H1 (cell line): ENCODE measurements around the gene UNC5B.

Source experiments
- ATF3 ChIP-seq: IDR thresholded peaks from 2 replicates; pipeline ENCODE4 v1.6.1; 2011; ENCODE audit warnings: low read depth, mild to moderate bottlenecking, low read length; ENCODE audit not compliant: insufficient read depth
- CHD1 ChIP-seq: IDR thresholded peaks from 2 replicates; pipeline ENCODE4 v1.6.1; 2012; ENCODE audit warnings: low read depth, low read length, improper control_type of control experiment
- CTCF ChIP-seq, 3 experiments: IDR thresholded peaks; 1 replicate in 2 of 3; 2 replicates in 1 of 3; pipeline versions ENCODE4 v1.5.1 to v1.6.1; 2011; ENCODE audit warnings: low read length in 3 of 3, mild to moderate bottlenecking in 3 of 3, inconsistent platforms in 2 of 3, low read depth in 1 of 3, moderate library complexity in 1 of 3; ENCODE audit not compliant: insufficient read depth in 1 of 3; ENCODE audit errors: control extremely low read depth in 1 of 3
- EZH2 ChIP-seq: fragments of 200-600 bp; sonication (generic); IDR thresholded peaks from 2 replicates; pipeline ENCODE4 v1.7.1; 2012; ENCODE audit warnings: low read depth, mild to moderate bottlenecking, moderate library complexity, low read length, inconsistent platforms; ENCODE audit not compliant: severe bottlenecking
- HDAC2 ChIP-seq, 2 experiments: fragments of 300-600 bp in 1 of 2; sonication (generic) in 1 of 2; IDR thresholded peaks; 2 replicates each; pipeline ENCODE4 v1.6.1; 2011 to 2012; ENCODE audit warnings: low read depth in 2 of 2, low read length in 2 of 2, mild to moderate bottlenecking in 2 of 2, moderate library complexity in 2 of 2, borderline replicate concordance in 1 of 2, inconsistent platforms in 1 of 2
- KDM1A ChIP-seq: fragments of 200-600, 300-600 bp; sonication (generic); IDR thresholded peaks from 2 replicates; pipeline ENCODE4 v1.7.1; 2016; ENCODE audit warnings: mild to moderate bottlenecking, low read length, borderline replicate concordance
- MAFK ChIP-seq: IDR thresholded peaks from 2 replicates; pipeline ENCODE4 v1.6.1; 2012; ENCODE audit warnings: low read depth, mild to moderate bottlenecking, improper control_type of control experiment, low read length
- POLR2A ChIP-seq, 2 experiments: IDR thresholded peaks; 1 replicate in 1 of 2; 2 replicates in 1 of 2; pipeline ENCODE4 v1.6.1; 2011; ENCODE audit warnings: low read depth in 2 of 2, low read length in 2 of 2, mild to moderate bottlenecking in 2 of 2; ENCODE audit errors: control extremely low read depth in 1 of 2
- SIN3A ChIP-seq, 2 experiments: IDR thresholded peaks in 1 of 2; conservative IDR thresholded peaks in 1 of 2; 2 replicates each; pipeline ENCODE4 v1.6.1; 2011 to 2012; ENCODE audit warnings: low read length in 2 of 2, improper control_type of control experiment in 1 of 2, low read depth in 1 of 2, mild to moderate bottlenecking in 1 of 2
- SUZ12 ChIP-seq: fragments of 200-600 bp; sonication (generic); IDR thresholded peaks from 2 replicates; pipeline ENCODE4 v1.6.1; 2012; ENCODE audit warnings: mild to moderate bottlenecking, inconsistent platforms, low read length, moderate library complexity, mixed read lengths

GRCh38 chr10:71293446-71294084 lies 81.2 kb downstream of the UNC5B start:
- no peak for TF ChIP-seq POLR2A (IDR thresholded peaks at IDR 0.05; ENCODE audit: control extremely low read depth in 1 of 2, low read depth in 2 of 2, low read length in 2 of 2)
- TF ChIP-seq SIN3A (conservative IDR thresholded peaks at IDR 0.05 in 1 of 2, IDR thresholded peaks at IDR 0.05 in 1 of 2; ENCODE audit: low read depth in 1 of 2, low read length in 2 of 2): no peak
- TF ChIP-seq ATF3: no peak
- TF ChIP-seq SUZ12: no peak
- TF ChIP-seq CTCF (IDR thresholded peaks at IDR 0.05; ENCODE audit: control extremely low read depth in 1 of 3, insufficient read depth in 1 of 3, low read depth in 1 of 3, low read length in 3 of 3): no peak
- TF ChIP-seq MAFK: no peak
- no peak for TF ChIP-seq CHD1
- TF ChIP-seq EZH2: no peak
- no peak for TF ChIP-seq KDM1A
- TF ChIP-seq HDAC2 (IDR thresholded peaks at IDR 0.05; ENCODE audit: borderline replicate concordance in 1 of 2, low read depth in 2 of 2, low read length in 2 of 2): no peak
